Endothelial cell of umbilical vein (primary cell): ENCODE data around the gene THTPA. TPM values are rescaled to one million over a fixed set of nuclear protein-coding genes. Genes with fewer than 3 reads are reported as not detected.

ENCODE experiments used
- BruUV-seq: library from RNA; stranded (reverse); fragments of 400-500 nt; replicated peaks from 2 replicates; lab custom pipeline; 2021; lab: Mats Ljungman, UMichigan
- CTCF ChIA-PET: fragments of 300-600, 350-600 bp; sonication (Branson Sonifier 250); formaldehyde crosslinking; loops from one replicate; lab custom pipeline; 2021; ENCODE audit warnings: antibody characterized with exemption, inconsistent platforms; lab: Charles Lee
- POLR2A ChIA-PET: fragments of 300-600, 350-600 bp; sonication (Branson Sonifier 250); formaldehyde crosslinking; loops from one replicate; lab custom pipeline; 2021; ENCODE audit warnings: antibody characterized with exemption, inconsistent platforms; lab: Charles Lee
- DNase-seq: peaks from one replicate; pipeline ENCODE4 v3.0.0-alpha.2; 2011; ENCODE audit warnings: low read depth, low spot score
- FAIRE-seq: peaks from 2 replicates; lab custom pipeline; 2011; peaks lifted over from hg19 to GRCh38; lab: Jason Lieb, UNC
- H2AFZ ChIP-seq: 2 replicates; pipeline ENCODE4 v1.6.0; 2012; ENCODE audit warnings: low read depth, low read length, control low read depth, inconsistent platforms
- H3K27ac ChIP-seq: 2 replicates; pipeline ENCODE4 v1.5.1; 2011; ENCODE audit warnings: low read depth, mild to moderate bottlenecking, control low read depth, low read length, moderate library complexity; ENCODE audit not compliant: insufficient read depth
- H3K27me3 ChIP-seq, 2 experiments: 2 replicates each; pipeline versions ENCODE4 v1.6.0 to v1.6.1; 2011; ENCODE audit warnings: low read length in 2 of 2, mixed read lengths in 1 of 2; ENCODE audit not compliant: control insufficient read depth in 2 of 2, insufficient read depth in 2 of 2
- H3K36me3 ChIP-seq, 2 experiments: 2 replicates in 1 of 2; 3 replicates in 1 of 2; pipeline ENCODE4 v1.5.1; 2011; ENCODE audit warnings: low read length in 2 of 2, mild to moderate bottlenecking in 1 of 2, moderate library complexity in 1 of 2; ENCODE audit not compliant: control insufficient read depth in 2 of 2, insufficient read depth in 2 of 2; ENCODE audit errors: extremely low read depth in 1 of 2
- H3K4me1 ChIP-seq: 3 replicates; pipeline ENCODE4 v1.5.1; 2011; ENCODE audit warnings: mild to moderate bottlenecking, low read length; ENCODE audit not compliant: control insufficient read depth, insufficient read depth; ENCODE audit errors: extremely low read depth
- H3K4me2 ChIP-seq: 2 replicates; pipeline ENCODE4 v1.6.1; 2011; ENCODE audit warnings: low read length, control low read depth, mixed read lengths; ENCODE audit not compliant: insufficient read depth
- H3K4me3 ChIP-seq, 3 experiments: fragments of 200-600 bp in 1 of 3; sonication (generic), shearing (Covaris generic) in 1 of 3; replicated peaks in 1 of 3; 2 replicates each; pipeline ENCODE4 v1.5.1; 2011 to 2016; ENCODE audit warnings: control low read depth in 3 of 3, low read length in 3 of 3, mild to moderate bottlenecking in 2 of 3, inconsistent platforms in 1 of 3, low read depth in 1 of 3, moderate library complexity in 1 of 3; ENCODE audit not compliant: insufficient read depth in 1 of 3
- H3K79me2 ChIP-seq: 2 replicates; pipeline ENCODE4 v1.6.0; 2012; ENCODE audit warnings: low read length, inconsistent platforms; ENCODE audit not compliant: control insufficient read depth, insufficient read depth
- H3K9ac ChIP-seq: replicated peaks from 2 replicates; pipeline ENCODE3; 2011; ENCODE audit warnings: low read length, control low read depth; ENCODE audit not compliant: insufficient read depth; ENCODE audit errors: extremely low read depth
- H3K9me1 ChIP-seq: replicated peaks from 3 replicates; pipeline ENCODE4 v1.6.0; 2011; ENCODE audit warnings: mild to moderate bottlenecking, low read length; ENCODE audit not compliant: control insufficient read depth, insufficient read depth; ENCODE audit errors: extremely low read depth
- H3K9me3 ChIP-seq: replicated peaks from 2 replicates; pipeline ENCODE4 v1.5.1; 2012; ENCODE audit warnings: low read length, inconsistent platforms; ENCODE audit not compliant: control insufficient read depth, insufficient read depth
- H4K20me1 ChIP-seq: replicated peaks from 2 replicates; pipeline ENCODE3; 2011; ENCODE audit warnings: mild to moderate bottlenecking, low read length; ENCODE audit not compliant: control insufficient read depth, insufficient read depth; ENCODE audit errors: extremely low read depth
- CTCF ChIP-seq, 2 donors: IDR thresholded peaks; 1 replicate in 1 of 2; 2 replicates in 1 of 2; pipeline ENCODE4 v1.5.1; 2011; ENCODE audit warnings: low read length in 2 of 2, mild to moderate bottlenecking in 2 of 2, moderate library complexity in 2 of 2, control low read depth in 1 of 2, inconsistent platforms in 1 of 2, low read depth in 1 of 2; ENCODE audit not compliant: insufficient read depth in 1 of 2; ENCODE audit errors: extremely low read depth in 1 of 2
- EZH2 ChIP-seq: IDR thresholded peaks from 2 replicates; pipeline ENCODE4 v1.6.1; 2012; ENCODE audit warnings: borderline replicate concordance, low read depth, mild to moderate bottlenecking, moderate library complexity, low read length, inconsistent platforms; ENCODE audit not compliant: severe bottlenecking
- FOS ChIP-seq: IDR thresholded peaks from 2 replicates; pipeline ENCODE4 v1.6.1; 2011; ENCODE audit warnings: mild to moderate bottlenecking, low read length, moderate library complexity, borderline replicate concordance; ENCODE audit not compliant: insufficient read depth
- GATA2 ChIP-seq: IDR thresholded peaks from 2 replicates; pipeline ENCODE4 v1.7.0; 2011; ENCODE audit warnings: low read depth, mild to moderate bottlenecking, moderate library complexity, mixed read lengths, low read length; ENCODE audit not compliant: insufficient read length, insufficient read depth
- JUN ChIP-seq: IDR thresholded peaks from 2 replicates; pipeline ENCODE4 v1.6.1; 2011; ENCODE audit warnings: borderline replicate concordance, low read depth; ENCODE audit not compliant: insufficient read length, insufficient read depth
- MYC ChIP-seq: IDR thresholded peaks from one replicate; pipeline ENCODE4 v1.6.1; 2011; ENCODE audit warnings: mild to moderate bottlenecking, low read depth, low read length
- POLR2A ChIP-seq: IDR thresholded peaks from 2 replicates; pipeline ENCODE4 v1.6.1; 2012; ENCODE audit warnings: low read depth, mild to moderate bottlenecking, control low read depth, low read length
- POLR2AphosphoS5 ChIP-seq: IDR thresholded peaks from 2 replicates; pipeline ENCODE4 v1.6.1; 2012; ENCODE audit warnings: low read depth, mild to moderate bottlenecking, control low read depth, low read length, moderate library complexity; ENCODE audit not compliant: insufficient read depth
- dilution Hi-C: fragments of 300-500 bp; cut with MboI; formaldehyde crosslinking; loops from one replicate; pipeline ENCODE4 v1.15.0; 2019; ENCODE audit warnings: low sequenced_read_pairs; ENCODE audit not compliant: extremely low pct_ligation_motif_present
- intact Hi-C: fragments of 100-400 bp; cut with micrococcal nuclease; formaldehyde crosslinking; loops from one replicate; pipeline ENCODE4 v1.10.0; 2022
- polyA plus RNA-seq, 4 experiments: library from polyadenylated mRNA; depleted of rRNA in 3 of 4; stranded (reverse) in 3 of 4; unstranded in 1 of 4; fragments of >200 nt; gene quantifications; 2 replicates each; pipeline versions ENCODE4 v1.2.1 to v1.2.3, GENCODE V29; 2011 to 2012; ENCODE audit warnings: missing spikeins in 1 of 4
- total RNA-seq: library from RNA; stranded (reverse); gene quantifications from 2 replicates; pipeline ENCODE4 v1.2.3, GENCODE V29; 2021
- TF ChIP-seq, protein P1 (sequence below): IDR thresholded peaks from 2 replicates; pipeline ENCODE4 v1.6.1; 2011; ENCODE audit not compliant: insufficient read depth, insufficient read length

Gene THTPA
- total and polyA plus RNA-seq, 2 donors (not counting 3 experiments of a cell fraction or from before 2014, with no cell fraction given), result 10.8 to 12.5 TPM

GRCh38 chr14:23601845-23602180, 45.7 kb downstream of the THTPA start:
- CTCF ChIA-PET, result no interaction called here
- no peak for DNase-seq

More at GRCh38 chr14:23601845-23602180, 45.7 kb downstream of the THTPA start:
- no peaks in the 10 kb centered on the region for H3K79me2 ChIP-seq
- no peaks in the 10 kb centered on the region for H3K9me1 ChIP-seq
- TF ChIP-seq EZH2, result no peak
- no peak for TF ChIP-seq JUN
- TF ChIP-seq POLR2A, result no peak
- TF ChIP-seq CTCF (IDR thresholded peaks at IDR 0.05; ENCODE audit: extremely low read depth in 1 of 2, insufficient read depth in 1 of 2, low read depth in 1 of 2, low read length in 2 of 2), result no peak
- no peak for TF ChIP-seq POLR2AphosphoS5
- TF ChIP-seq GATA2, result no peak
- TF ChIP-seq MYC, result no peak
- TF ChIP-seq, protein P1, sequence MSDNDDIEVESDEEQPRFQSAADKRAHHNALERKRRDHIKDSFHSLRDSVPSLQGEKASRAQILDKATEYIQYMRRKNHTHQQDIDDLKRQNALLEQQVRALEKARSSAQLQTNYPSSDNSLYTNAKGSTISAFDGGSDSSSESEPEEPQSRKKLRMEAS, result no peak
- no peak for TF ChIP-seq FOS
- H3K9me3 ChIP-seq, result no peaks in the 10 kb centered on the region
- H3K36me3 ChIP-seq, result no peaks in the 10 kb centered on the region
- no peaks in the 10 kb centered on the region for H3K27me3 ChIP-seq
- no peaks in the 10 kb centered on the region for H3K4me1 ChIP-seq
- dilution Hi-C loops, result no loop called here
- no peak overlapping the region for H3K4me2 ChIP-seq
- H2AFZ ChIP-seq, result no peak overlapping the region
- no peak overlapping the region for H3K4me3 ChIP-seq
- no peak overlapping the region for H3K9ac ChIP-seq
- no peaks in the 10 kb centered on the region for H4K20me1 ChIP-seq
- POLR2A ChIA-PET, result no interaction called here
- H3K27ac ChIP-seq, result no peak overlapping the region
- BruUV-seq, result no TSS peak
- intact Hi-C loops, result no loop called here
- no peak for FAIRE-seq
